Spleen (tissue), 7 donors: ENCODE measurements around the gene OR2A42.
"Not testable (repeated sequence)": the region's sequence is repeated elsewhere in the genome, so short reads cannot be mapped to it uniquely, and the experiment has no call there.

Source experiments
- CTCF ChIP-seq, 11 experiments: fragments of 200-600 bp in 7 of 11; fragments of 450-650 bp in 4 of 11; sonication (generic) in 4 of 11; IDR thresholded peaks in 8 of 11; conservative IDR thresholded peaks in 3 of 11; 1 replicate in 7 of 11; 2 replicates in 4 of 11; pipeline versions ENCODE4 v1.4.0 to v1.8.0; 2016 to 2021; ENCODE audit warnings: antibody characterized with exemption in 11 of 11, inconsistent platforms in 4 of 11, mild to moderate bottlenecking in 1 of 11
- POLR2A ChIP-seq, 3 donors: fragments of 450-650 bp; IDR thresholded peaks; one replicate each; pipeline ENCODE4 v1.5.1; 2017; ENCODE audit warnings: antibody characterized with exemption in 3 of 3, mild to moderate bottlenecking in 1 of 3
- donor health status: DM: no; HTN: no; CAD: no; lungs with moderate emphysema.
- donor health status: DM: no; HTN: no; CAD: no.
- donor health status: DM: no; HTN: no; CAD: no.

GRCh38 chr7:144262128-144262527, 22.7 kb upstream of the OR2A42 start:
- TF ChIP-seq CTCF (IDR thresholded peaks at IDR 0.05 in 8 of 11, conservative IDR thresholded peaks at IDR 0.05 in 3 of 11); POLR2A (IDR thresholded peaks at IDR 0.05): not testable (repeated sequence)
